Calu3 (cell line): ENCODE results near the gene ERP44. TPM values are rescaled to one million over a fixed set of nuclear protein-coding genes. Genes with fewer than 3 reads are reported as not detected.

Experiments
- BruUV-seq: library from RNA; stranded (reverse); fragments of 400-500 nt; replicated peaks from 2 replicates; lab custom pipeline; 2021; lab: Mats Ljungman, UMichigan
- CTCF ChIA-PET: fragments of 300-600 bp; sonication (Branson Sonifier 250); formaldehyde crosslinking; loops from one replicate; lab custom pipeline; 2022; ENCODE audit warnings: antibody characterized with exemption; lab: Charles Lee
- DNase-seq: peaks from one replicate; pipeline ENCODE4 v3.0.0; 2022
- H3K27ac Mint-ChIP-seq: one replicate; pipeline ENCODE4 v1.8.0; 2022; ENCODE audit warnings: mixed read lengths; ENCODE audit not compliant: unreplicated experiment
- H3K27me3 Mint-ChIP-seq: one replicate; pipeline ENCODE4 v1.8.0; 2022; ENCODE audit warnings: mixed read lengths; ENCODE audit not compliant: unreplicated experiment
- H3K36me3 Mint-ChIP-seq: one replicate; pipeline ENCODE4 v1.8.0; 2022; ENCODE audit warnings: mild to moderate bottlenecking, moderate library complexity, mixed read lengths; ENCODE audit not compliant: insufficient read depth, unreplicated experiment
- H3K4me1 Mint-ChIP-seq: one replicate; pipeline ENCODE4 v1.8.0; 2022; ENCODE audit warnings: mild to moderate bottlenecking, low read depth, mixed read lengths; ENCODE audit not compliant: unreplicated experiment
- H3K4me3 Mint-ChIP-seq: one replicate; pipeline ENCODE4 v1.8.0; 2022; ENCODE audit warnings: mild to moderate bottlenecking, low read depth, moderate library complexity, mixed read lengths; ENCODE audit not compliant: unreplicated experiment
- H3K9me3 Mint-ChIP-seq: one replicate; pipeline ENCODE4 v1.8.0; 2022; ENCODE audit warnings: low read depth, mixed read lengths; ENCODE audit not compliant: unreplicated experiment
- intact Hi-C: fragments of 100-400 bp; cut with micrococcal nuclease; formaldehyde crosslinking; loops from one replicate; pipeline ENCODE4 v1.10.0; 2022; ENCODE audit not compliant: unreplicated experiment
- total RNA-seq: library from RNA; stranded (reverse); gene quantifications from 2 replicates; pipeline ENCODE4 v1.2.3, GENCODE V29; 2022
- TF ChIP-seq, protein P1 (sequence below): fragments of 200-600 bp; IDR thresholded peaks from one replicate; pipeline ENCODE4 v1.8.0; 2022; ENCODE audit warnings: antibody characterized with exemption; ENCODE audit not compliant: unreplicated experiment

The ERP44 gene
- total RNA-seq, 1 experiment from 2014 or later = 12.3 TPM

DNA sequence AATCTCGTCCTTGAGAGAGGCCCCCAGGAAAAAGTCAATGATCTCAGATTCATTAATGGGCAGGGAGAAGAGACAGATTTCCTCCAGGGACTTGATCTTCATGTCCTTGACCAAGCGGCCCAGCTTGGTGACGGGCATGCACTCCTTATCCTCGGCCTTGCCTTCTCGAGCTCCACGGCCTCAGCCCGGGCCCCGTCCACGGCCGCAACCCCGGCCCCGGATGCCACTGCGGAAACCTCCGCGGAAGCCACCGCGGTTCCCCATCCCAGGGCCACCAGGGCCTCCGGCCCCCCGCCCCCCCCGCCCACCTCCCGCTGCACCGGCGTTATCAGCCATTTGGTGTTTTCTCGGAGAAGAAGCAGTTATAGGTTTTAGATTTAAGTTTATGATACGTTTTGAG is 18.5 kb upstream of the ERP44 start:
- no peaks in the 10 kb centered on the region for H3K9me3 Mint-ChIP-seq
- H3K36me3 Mint-ChIP-seq = no peaks in the 10 kb centered on the region
- CTCF ChIA-PET = no interaction called here
- H3K27me3 Mint-ChIP-seq = no peaks in the 10 kb centered on the region
- BruUV-seq = no TSS peak
- TF ChIP-seq, protein P1, sequence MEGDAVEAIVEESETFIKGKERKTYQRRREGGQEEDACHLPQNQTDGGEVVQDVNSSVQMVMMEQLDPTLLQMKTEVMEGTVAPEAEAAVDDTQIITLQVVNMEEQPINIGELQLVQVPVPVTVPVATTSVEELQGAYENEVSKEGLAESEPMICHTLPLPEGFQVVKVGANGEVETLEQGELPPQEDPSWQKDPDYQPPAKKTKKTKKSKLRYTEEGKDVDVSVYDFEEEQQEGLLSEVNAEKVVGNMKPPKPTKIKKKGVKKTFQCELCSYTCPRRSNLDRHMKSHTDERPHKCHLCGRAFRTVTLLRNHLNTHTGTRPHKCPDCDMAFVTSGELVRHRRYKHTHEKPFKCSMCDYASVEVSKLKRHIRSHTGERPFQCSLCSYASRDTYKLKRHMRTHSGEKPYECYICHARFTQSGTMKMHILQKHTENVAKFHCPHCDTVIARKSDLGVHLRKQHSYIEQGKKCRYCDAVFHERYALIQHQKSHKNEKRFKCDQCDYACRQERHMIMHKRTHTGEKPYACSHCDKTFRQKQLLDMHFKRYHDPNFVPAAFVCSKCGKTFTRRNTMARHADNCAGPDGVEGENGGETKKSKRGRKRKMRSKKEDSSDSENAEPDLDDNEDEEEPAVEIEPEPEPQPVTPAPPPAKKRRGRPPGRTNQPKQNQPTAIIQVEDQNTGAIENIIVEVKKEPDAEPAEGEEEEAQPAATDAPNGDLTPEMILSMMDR = no peak
- H3K27ac Mint-ChIP-seq = no peak overlapping the region
- DNase-seq = no peak
- no peaks in the 10 kb centered on the region for H3K4me1 Mint-ChIP-seq
- no peak overlapping the region for H3K4me3 Mint-ChIP-seq
- intact Hi-C loops = no loop called here

DNA sequence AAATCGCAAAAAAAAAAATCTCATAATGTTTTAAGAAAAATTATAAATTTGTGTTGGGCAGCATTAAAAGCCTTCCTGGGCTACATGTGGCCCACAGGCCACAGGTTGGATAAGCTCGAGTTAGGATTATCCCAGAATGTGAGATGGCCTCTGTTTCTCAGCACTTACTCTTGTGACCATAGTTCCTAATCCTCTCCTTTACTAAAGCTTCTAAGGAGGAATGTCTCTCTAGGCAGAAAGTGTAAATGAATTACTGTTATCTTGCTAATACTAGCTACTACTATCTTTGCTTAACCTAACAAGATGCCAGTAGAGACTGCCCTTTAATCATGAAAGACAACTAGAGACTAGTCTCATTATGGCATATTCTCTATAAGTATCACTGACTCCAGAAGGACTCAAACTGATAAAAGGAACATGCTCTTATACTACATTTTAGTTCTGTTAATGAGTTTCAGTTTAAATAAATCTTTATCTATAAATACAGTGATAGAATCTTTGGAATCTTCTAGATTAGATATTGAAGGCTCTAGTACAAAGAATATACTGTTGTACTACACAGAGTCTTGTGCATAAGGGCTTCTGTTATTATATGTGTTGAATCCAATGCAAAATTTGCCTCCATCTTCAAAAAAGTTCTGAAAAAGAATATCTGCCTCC is 14.0 kb upstream of the ERP44 start:
- H3K27ac Mint-ChIP-seq = no peak overlapping the region
- intact Hi-C loops = no loop called here
- no peak for DNase-seq
- H3K4me3 Mint-ChIP-seq = no peak overlapping the region
- BruUV-seq = no TSS peak
- no peaks in the 10 kb centered on the region for H3K36me3 Mint-ChIP-seq
- H3K27me3 Mint-ChIP-seq = no peaks in the 10 kb centered on the region
- CTCF ChIA-PET = interaction anchor here (0.7 kb wide), 1 partner anchor 879 kb away, joined by 3 read pairs; no protein-coding TSS in a partner anchor
- no peaks in the 10 kb centered on the region for H3K9me3 Mint-ChIP-seq
- TF ChIP-seq, protein P1 = no peak
- H3K4me1 Mint-ChIP-seq = no peaks in the 10 kb centered on the region

DNA sequence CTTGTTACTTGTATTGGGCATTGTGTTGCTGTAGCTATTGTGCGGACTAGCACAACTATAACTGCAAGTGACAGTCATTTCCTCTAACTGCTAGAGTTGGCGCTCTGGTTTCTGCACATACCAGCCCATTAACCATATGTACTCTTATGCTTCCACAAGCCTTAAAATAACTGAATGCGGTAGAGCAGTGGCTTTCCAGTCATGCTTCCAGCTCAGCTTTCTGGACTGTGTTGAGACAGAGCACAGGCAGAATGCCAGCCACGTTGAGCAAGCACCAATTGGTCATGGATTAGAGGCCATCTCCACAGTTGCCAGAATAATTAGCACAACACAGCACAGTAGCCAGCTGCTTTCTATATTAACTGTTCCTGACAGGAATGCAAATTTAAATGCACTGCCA is 12.4 kb upstream of the ERP44 start:
- TF ChIP-seq, protein P1 = no peak
- Mint-ChIP-seq H3K36me3 (no peaks in the 10 kb centered on the region), H3K4me3 (no peak overlapping the region), H3K27me3 (no peaks in the 10 kb centered on the region), H3K4me1 (no peaks in the 10 kb centered on the region), H3K27ac (no peak overlapping the region), H3K9me3 (no peaks in the 10 kb centered on the region)
- intact Hi-C loops = no loop called here
- CTCF ChIA-PET = no interaction called here
- no peak for DNase-seq
- BruUV-seq = no TSS peak

DNA sequence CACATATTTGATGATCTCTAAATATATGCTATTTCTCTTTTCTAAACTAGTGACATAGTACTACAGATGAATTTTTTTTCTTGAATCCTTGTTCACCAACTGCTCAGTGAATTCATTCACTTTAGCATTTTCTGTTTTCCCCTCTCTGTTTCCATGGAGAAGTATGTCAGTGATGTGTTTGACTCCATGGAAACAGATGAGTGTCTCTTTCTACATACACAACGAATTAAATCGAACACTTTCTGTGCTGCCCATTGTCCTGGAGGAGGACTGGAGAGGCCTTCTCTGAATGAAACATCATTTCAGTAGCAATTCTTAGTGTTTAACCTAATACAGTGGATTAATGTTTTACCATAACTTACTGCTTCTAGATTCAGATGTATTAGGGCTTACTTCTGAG is 9.8 kb upstream of the ERP44 start:
- no peaks in the 10 kb centered on the region for H3K36me3 Mint-ChIP-seq

More for the DNA sequence above, 9.8 kb upstream of the ERP44 start:
- CTCF ChIA-PET = no interaction called here
- Mint-ChIP-seq H3K4me3 (no peak overlapping the region), H3K27ac (no peak overlapping the region), H3K9me3 (no peaks in the 10 kb centered on the region), H3K4me1 (no peaks in the 10 kb centered on the region), H3K27me3 (no peaks in the 10 kb centered on the region)
- no TSS peak for BruUV-seq
- intact Hi-C loops = no loop called here
- TF ChIP-seq, protein P1 = no peak
- no peak for DNase-seq
